Astrocyte (in vitro differentiated cells and primary cell): ENCODE measurements around the gene GIT2. TPM values are rescaled to one million over a fixed set of nuclear protein-coding genes. Genes with fewer than 3 reads are reported as not detected.

Experiments used
- DNase-seq: peaks from one replicate; pipeline ENCODE4 v3.0.0-alpha.2; 2010; ENCODE audit warnings: low read depth
- FAIRE-seq: peaks from 2 replicates; lab custom pipeline; 2011; peaks lifted over from hg19 to GRCh38; lab: Jason Lieb, UNC
- H2AFZ ChIP-seq: 2 replicates; pipeline ENCODE4 v1.6.0; 2012; ENCODE audit warnings: low read depth, low read length, inconsistent platforms
- H3K27ac ChIP-seq: 2 replicates; pipeline ENCODE4 v1.5.1; 2011; ENCODE audit warnings: low read depth, low read length, inconsistent platforms
- H3K27me3 ChIP-seq: 2 replicates; pipeline ENCODE4 v1.6.0; 2011; ENCODE audit warnings: low read length, inconsistent platforms; ENCODE audit not compliant: insufficient read depth
- H3K36me3 ChIP-seq: 2 replicates; pipeline ENCODE4 v1.5.1; 2011; ENCODE audit warnings: low read length, inconsistent platforms; ENCODE audit not compliant: insufficient read depth
- H3K4me1 ChIP-seq: 2 replicates; pipeline ENCODE4 v1.5.1; 2011; ENCODE audit warnings: low read length, inconsistent platforms; ENCODE audit not compliant: insufficient read depth
- H3K4me2 ChIP-seq: 2 replicates; pipeline ENCODE4 v1.6.0; 2012; ENCODE audit warnings: low read length, inconsistent platforms
- H3K4me3 ChIP-seq: 2 replicates; pipeline ENCODE4 v1.5.1; 2011; ENCODE audit warnings: low read depth, mild to moderate bottlenecking, low read length, inconsistent platforms; ENCODE audit not compliant: insufficient read depth
- H3K79me2 ChIP-seq: 2 replicates; pipeline ENCODE4 v1.6.0; 2012; ENCODE audit warnings: mild to moderate bottlenecking, low read length, inconsistent platforms; ENCODE audit not compliant: insufficient read depth
- H3K9ac ChIP-seq: 2 replicates; pipeline ENCODE4 v1.6.0; 2012; ENCODE audit warnings: mild to moderate bottlenecking, low read length, inconsistent platforms
- H3K9me3 ChIP-seq: 2 replicates; pipeline ENCODE4 v1.5.1; 2012; ENCODE audit warnings: low read depth, mild to moderate bottlenecking, low read length, inconsistent platforms; ENCODE audit not compliant: insufficient read depth
- H4K20me1 ChIP-seq: 2 replicates; pipeline ENCODE4 v1.6.0; 2012; ENCODE audit warnings: low read length, inconsistent platforms; ENCODE audit not compliant: insufficient read depth
- H3K27ac Mint-ChIP-seq: one replicate; pipeline ENCODE4 v1.8.0; 2021; ENCODE audit warnings: mild to moderate bottlenecking, mixed read lengths; ENCODE audit not compliant: unreplicated experiment
- H3K27me3 Mint-ChIP-seq: one replicate; pipeline ENCODE4 v1.8.0; 2021; ENCODE audit warnings: low read depth, mixed read lengths; ENCODE audit not compliant: unreplicated experiment
- H3K36me3 Mint-ChIP-seq: one replicate; pipeline ENCODE4 v1.8.0; 2021; ENCODE audit warnings: low read depth, mixed read lengths; ENCODE audit not compliant: unreplicated experiment
- H3K4me1 Mint-ChIP-seq: one replicate; pipeline ENCODE4 v1.8.0; 2021; ENCODE audit warnings: low read depth, mixed read lengths; ENCODE audit not compliant: unreplicated experiment
- H3K4me3 Mint-ChIP-seq: one replicate; pipeline ENCODE4 v1.8.0; 2021; ENCODE audit warnings: mild to moderate bottlenecking, moderate library complexity, mixed read lengths; ENCODE audit not compliant: unreplicated experiment
- H3K9me3 Mint-ChIP-seq: one replicate; pipeline ENCODE4 v1.8.0; 2021; ENCODE audit warnings: mild to moderate bottlenecking, mixed read lengths; ENCODE audit not compliant: unreplicated experiment
- CTCF ChIP-seq: IDR thresholded peaks from 2 replicates; pipeline ENCODE4 v1.5.1; 2011; ENCODE audit warnings: low read depth, mild to moderate bottlenecking, inconsistent platforms, low read length, moderate library complexity; ENCODE audit not compliant: insufficient read depth
- EZH2 ChIP-seq: IDR thresholded peaks from 2 replicates; pipeline ENCODE4 v1.6.1; 2012; ENCODE audit warnings: mild to moderate bottlenecking, low read length, inconsistent platforms; ENCODE audit not compliant: insufficient read depth
- total RNA-seq: library from RNA; stranded (reverse); gene quantifications from 2 replicates; pipeline ENCODE4 v1.2.1, GENCODE V29; 2021

The GIT2 gene
- total RNA-seq, 1 donor from 2014 or later = 33.4 TPM

GRCh38 chr12:109946913-109947312, 49.3 kb downstream of the GIT2 start:
- DNase-seq (no peak), FAIRE-seq (no peak)
- no peaks in the 10 kb centered on the region for H3K9me3 Mint-ChIP-seq
- no peak overlapping the region for H3K4me3 ChIP-seq
- H3K27ac Mint-ChIP-seq = peak overlapping the region; percentile 95
- H3K27me3 ChIP-seq = no peaks in the 10 kb centered on the region
- no peaks in the 10 kb centered on the region for H3K9me3 ChIP-seq
- no peak for TF ChIP-seq EZH2
- TF ChIP-seq CTCF = no peak
- H3K9ac ChIP-seq = peak overlapping the region; percentile 49
- H3K27ac ChIP-seq = peak overlapping the region; percentile 95
- peaks cover 20% of the 10 kb centered on the region for H3K36me3 ChIP-seq
- peaks cover 12% of the 10 kb centered on the region for H3K36me3 Mint-ChIP-seq
- H3K4me2 ChIP-seq = peak overlapping the region; percentile 58
- H2AFZ ChIP-seq = no peak overlapping the region
- no peak overlapping the region for H3K4me3 Mint-ChIP-seq
- no peaks in the 10 kb centered on the region for H3K27me3 Mint-ChIP-seq
- peaks cover 66% of the 10 kb centered on the region for H3K4me1 ChIP-seq
- no peaks in the 10 kb centered on the region for H3K79me2 ChIP-seq
- H4K20me1 ChIP-seq = no peaks in the 10 kb centered on the region
- H3K4me1 Mint-ChIP-seq = peaks cover 69% of the 10 kb centered on the region

GRCh38 chr12:109946505-109946904, 49.7 kb downstream of the GIT2 start:
- no peaks in the 10 kb centered on the region for H3K27me3 Mint-ChIP-seq
- H3K4me2 ChIP-seq = peak overlapping the region; percentile 58
- no peak for FAIRE-seq
- H3K9me3 ChIP-seq = no peaks in the 10 kb centered on the region
- peaks cover 8% of the 10 kb centered on the region for H3K36me3 Mint-ChIP-seq
- no peak overlapping the region for H3K4me3 ChIP-seq
- no peak for TF ChIP-seq CTCF
- TF ChIP-seq EZH2 = no peak
- H3K4me1 ChIP-seq = peaks cover 62% of the 10 kb centered on the region
- no peaks in the 10 kb centered on the region for H4K20me1 ChIP-seq
- peak overlapping the region; percentile 68 for H3K4me3 Mint-ChIP-seq
- H2AFZ ChIP-seq = no peak overlapping the region
- H3K27ac ChIP-seq = peak overlapping the region; percentile 95
- H3K27me3 ChIP-seq = no peaks in the 10 kb centered on the region
- DNase-seq = peak; percentile 38
- H3K9ac ChIP-seq = peak overlapping the region; percentile 49
- H3K9me3 Mint-ChIP-seq = no peaks in the 10 kb centered on the region
- peaks cover 20% of the 10 kb centered on the region for H3K36me3 ChIP-seq
- peaks cover 65% of the 10 kb centered on the region for H3K4me1 Mint-ChIP-seq
- H3K79me2 ChIP-seq = no peaks in the 10 kb centered on the region
- peak overlapping the region; percentile 95 for H3K27ac Mint-ChIP-seq

GRCh38 chr12:109944561-109945359, 51.4 kb downstream of the GIT2 start:
- FAIRE-seq = no peak
- Mint-ChIP-seq H3K9me3 (no peaks in the 10 kb centered on the region), H3K4me3 (no peak overlapping the region), H3K4me1 (peaks cover 48% of the 10 kb centered on the region), H3K27me3 (no peaks in the 10 kb centered on the region), H3K36me3 (peaks cover 7% of the 10 kb centered on the region), H3K27ac (peak overlapping the region; percentile 70)
- H3K9me3 ChIP-seq = no peaks in the 10 kb centered on the region
- DNase-seq = peak; percentile 34
- no peaks in the 10 kb centered on the region for H3K27me3 ChIP-seq
- H3K27ac ChIP-seq = peak overlapping the region; percentile 22
- no peak overlapping the region for H2AFZ ChIP-seq
- H4K20me1 ChIP-seq = no peaks in the 10 kb centered on the region
- peaks cover 47% of the 10 kb centered on the region for H3K4me1 ChIP-seq
- peaks cover 16% of the 10 kb centered on the region for H3K36me3 ChIP-seq
- no peaks in the 10 kb centered on the region for H3K79me2 ChIP-seq
- TF ChIP-seq EZH2 = no peak
- no peak for TF ChIP-seq CTCF
- peak overlapping the region; percentile 2 for H3K9ac ChIP-seq
- H3K4me2 ChIP-seq = peak overlapping the region; percentile 38
- no peak overlapping the region for H3K4me3 ChIP-seq
